Measurements from ENCODE around the gene EPAS1. TPM values are rescaled to one million over a fixed set of nuclear protein-coding genes. Genes with fewer than 3 reads are reported as not detected.

The EPAS1 gene
- total and polyA plus RNA-seq, 9 of the 15 experiments (the other 6 are each of a cell fraction or from before 2014, with no cell fraction given): 0.25 to 11.2 (median 4.1) TPM

DNA sequence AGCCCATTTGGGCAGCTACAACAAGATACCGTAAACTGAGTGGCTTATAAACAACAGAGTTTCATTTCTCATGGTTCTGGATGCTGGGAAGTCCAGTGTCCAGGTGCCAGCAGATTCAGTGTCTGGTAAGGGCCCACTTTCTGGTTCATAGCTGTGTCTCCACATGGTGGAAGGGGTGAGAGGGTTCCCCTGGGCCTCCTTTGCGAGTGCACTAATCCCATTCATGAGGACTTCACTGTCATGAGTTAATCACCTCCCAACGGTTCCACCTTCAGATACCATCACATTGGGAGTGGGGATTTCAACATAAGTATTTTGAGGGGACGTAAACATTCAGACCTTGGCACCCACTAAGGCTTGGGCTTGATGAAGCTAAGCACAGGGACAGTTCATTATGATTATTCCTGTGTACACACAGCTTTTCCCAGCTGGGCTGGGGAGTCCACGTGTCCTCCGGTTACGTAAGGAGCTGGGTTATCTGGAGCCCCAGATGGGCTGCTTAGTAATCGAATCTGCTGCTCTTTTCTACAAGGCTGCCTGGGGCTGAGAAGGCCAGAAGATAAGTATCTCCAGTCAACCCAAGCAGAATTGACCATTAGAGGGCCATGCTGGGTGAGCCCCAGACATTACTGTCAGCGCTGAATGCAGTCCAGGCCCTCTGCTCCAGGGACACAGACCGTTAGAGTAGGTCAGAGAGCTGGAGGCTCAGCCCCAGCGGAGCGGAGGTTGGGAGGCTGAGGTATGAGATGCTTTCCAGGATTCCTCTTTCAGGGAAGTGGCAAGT is 42.7 kb downstream of the EPAS1 start (continued):
- no peak for TF ChIP-seq ZNF507 (tag; conservative IDR thresholded peaks at IDR 0.05)
- 0 out of 2 replicates have a peak, but pooled peaks have one; percentile 59 for TF ChIP-seq PTBP1 (IDR thresholded peaks at IDR 0.05; ENCODE audit: low read depth, low read length)
- TF ChIP-seq ESRRB (CRISPR knock-in tag; IDR thresholded peaks at IDR 0.05; ENCODE audit: borderline replicate concordance): no peak
- peak; percentile 87 for TF ChIP-seq KLF6 (CRISPR knock-in tag; IDR thresholded peaks at IDR 0.05; ENCODE audit: borderline replicate concordance)
- TF ChIP-seq NFYB (IDR thresholded peaks at IDR 0.05; ENCODE audit: extremely low read depth, insufficient read length): no peak
- peak; percentile 93 for TF ChIP-seq HDAC2 (IDR thresholded peaks at IDR 0.05)
- TF ChIP-seq HDAC3 (IDR thresholded peaks at IDR 0.05; ENCODE audit: borderline replicate concordance, partially characterized antibody): peak; percentile 96
- TF ChIP-seq, protein P1, sequence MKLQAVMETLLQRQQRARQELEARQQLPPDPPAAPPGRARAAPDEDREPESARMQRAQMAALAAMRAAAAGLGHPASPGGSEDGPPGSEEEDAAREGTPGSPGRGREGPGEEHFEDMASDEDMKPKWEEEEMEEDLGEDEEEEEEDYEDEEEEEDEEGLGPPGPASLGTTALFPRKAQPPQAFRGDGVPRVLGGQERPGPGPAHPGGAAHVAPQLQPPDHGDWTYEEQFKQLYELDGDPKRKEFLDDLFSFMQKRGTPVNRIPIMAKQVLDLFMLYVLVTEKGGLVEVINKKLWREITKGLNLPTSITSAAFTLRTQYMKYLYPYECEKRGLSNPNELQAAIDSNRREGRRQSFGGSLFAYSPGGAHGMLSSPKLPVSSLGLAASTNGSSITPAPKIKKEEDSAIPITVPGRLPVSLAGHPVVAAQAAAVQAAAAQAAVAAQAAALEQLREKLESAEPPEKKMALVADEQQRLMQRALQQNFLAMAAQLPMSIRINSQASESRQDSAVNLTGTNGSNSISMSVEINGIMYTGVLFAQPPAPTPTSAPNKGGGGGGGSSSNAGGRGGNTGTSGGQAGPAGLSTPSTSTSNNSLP (IDR thresholded peaks at IDR 0.05; ENCODE audit: borderline replicate concordance, low read depth, low read length): peak; percentile 74; the same call in 1 of the 2 replicates
- no peak for TF ChIP-seq SMARCA5 (IDR thresholded peaks at IDR 0.05)
- peak; percentile 89 for TF ChIP-seq ZNF766 (CRISPR knock-in tag; conservative IDR thresholded peaks at IDR 0.05)
- TF ChIP-seq, protein P2, sequence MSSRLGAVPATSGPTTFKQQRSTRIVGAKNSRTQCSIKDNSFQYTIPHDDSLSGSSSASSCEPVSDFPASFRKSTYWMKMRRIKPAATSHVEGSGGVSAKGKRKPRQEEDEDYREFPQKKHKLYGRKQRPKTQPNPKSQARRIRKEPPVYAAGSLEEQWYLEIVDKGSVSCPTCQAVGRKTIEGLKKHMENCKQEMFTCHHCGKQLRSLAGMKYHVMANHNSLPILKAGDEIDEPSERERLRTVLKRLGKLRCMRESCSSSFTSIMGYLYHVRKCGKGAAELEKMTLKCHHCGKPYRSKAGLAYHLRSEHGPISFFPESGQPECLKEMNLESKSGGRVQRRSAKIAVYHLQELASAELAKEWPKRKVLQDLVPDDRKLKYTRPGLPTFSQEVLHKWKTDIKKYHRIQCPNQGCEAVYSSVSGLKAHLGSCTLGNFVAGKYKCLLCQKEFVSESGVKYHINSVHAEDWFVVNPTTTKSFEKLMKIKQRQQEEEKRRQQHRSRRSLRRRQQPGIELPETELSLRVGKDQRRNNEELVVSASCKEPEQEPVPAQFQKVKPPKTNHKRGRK (tag; IDR thresholded peaks at IDR 0.05): no peak
- peak; percentile 95 for TF ChIP-seq FOSL1 (tag; conservative IDR thresholded peaks at IDR 0.05)
- TF ChIP-seq, protein P3, sequence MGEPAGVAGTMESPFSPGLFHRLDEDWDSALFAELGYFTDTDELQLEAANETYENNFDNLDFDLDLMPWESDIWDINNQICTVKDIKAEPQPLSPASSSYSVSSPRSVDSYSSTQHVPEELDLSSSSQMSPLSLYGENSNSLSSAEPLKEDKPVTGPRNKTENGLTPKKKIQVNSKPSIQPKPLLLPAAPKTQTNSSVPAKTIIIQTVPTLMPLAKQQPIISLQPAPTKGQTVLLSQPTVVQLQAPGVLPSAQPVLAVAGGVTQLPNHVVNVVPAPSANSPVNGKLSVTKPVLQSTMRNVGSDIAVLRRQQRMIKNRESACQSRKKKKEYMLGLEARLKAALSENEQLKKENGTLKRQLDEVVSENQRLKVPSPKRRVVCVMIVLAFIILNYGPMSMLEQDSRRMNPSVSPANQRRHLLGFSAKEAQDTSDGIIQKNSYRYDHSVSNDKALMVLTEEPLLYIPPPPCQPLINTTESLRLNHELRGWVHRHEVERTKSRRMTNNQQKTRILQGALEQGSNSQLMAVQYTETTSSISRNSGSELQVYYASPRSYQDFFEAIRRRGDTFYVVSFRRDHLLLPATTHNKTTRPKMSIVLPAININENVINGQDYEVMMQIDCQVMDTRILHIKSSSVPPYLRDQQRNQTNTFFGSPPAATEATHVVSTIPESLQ (CRISPR knock-in tag; IDR thresholded peaks at IDR 0.05): peak; percentile 64; the same call in 1 of the 2 replicates
- TF ChIP-seq ZNF133 (CRISPR knock-in tag; IDR thresholded peaks at IDR 0.05): no peak
- TF ChIP-seq, protein P4, sequence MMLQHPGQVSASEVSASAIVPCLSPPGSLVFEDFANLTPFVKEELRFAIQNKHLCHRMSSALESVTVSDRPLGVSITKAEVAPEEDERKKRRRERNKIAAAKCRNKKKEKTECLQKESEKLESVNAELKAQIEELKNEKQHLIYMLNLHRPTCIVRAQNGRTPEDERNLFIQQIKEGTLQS (IDR thresholded peaks at IDR 0.05): peak; percentile 94
- TF ChIP-seq, protein P4 (CRISPR knock-in tag; conservative IDR thresholded peaks at IDR 0.05): peak; percentile 95
- TF ChIP-seq MAFG (tag; conservative IDR thresholded peaks at IDR 0.05): peak; percentile 64
- peak; percentile 90 for TF ChIP-seq CREM (IDR thresholded peaks at IDR 0.05; ENCODE audit: low read depth)
- no peak for TF ChIP-seq RBBP5 (IDR thresholded peaks at IDR 0.05; ENCODE audit: borderline replicate concordance, insufficient read depth, low read length, poor library complexity, severe bottlenecking)
- TF ChIP-seq SMAD3 (CRISPR knock-in tag; conservative IDR thresholded peaks at IDR 0.05): peak; percentile 87
- TF ChIP-seq, protein P5, sequence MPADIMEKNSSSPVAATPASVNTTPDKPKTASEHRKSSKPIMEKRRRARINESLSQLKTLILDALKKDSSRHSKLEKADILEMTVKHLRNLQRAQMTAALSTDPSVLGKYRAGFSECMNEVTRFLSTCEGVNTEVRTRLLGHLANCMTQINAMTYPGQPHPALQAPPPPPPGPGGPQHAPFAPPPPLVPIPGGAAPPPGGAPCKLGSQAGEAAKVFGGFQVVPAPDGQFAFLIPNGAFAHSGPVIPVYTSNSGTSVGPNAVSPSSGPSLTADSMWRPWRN (IDR thresholded peaks at IDR 0.05; ENCODE audit: low read depth): peak; percentile 87
- peak; percentile 67 for TF ChIP-seq ZNF134 (CRISPR knock-in tag; conservative IDR thresholded peaks at IDR 0.05)
